Posterior vena cava (tissue), 2 donors: ENCODE results near the gene ARHGAP23. TPM values are rescaled to one million over a fixed set of nuclear protein-coding genes. Genes with fewer than 3 reads are reported as not detected.

Source experiments
- DNase-seq: peaks from one replicate; pipeline ENCODE4 v3.0.0-alpha.2; 2020; ENCODE audit warnings: low spot score
- intact Hi-C, 2 donors: fragments of 100-400 bp; cut with DNase I; formaldehyde crosslinking; loops; one replicate each; pipeline versions ENCODE4 v1.14.1 to v1.14.2; 2022 to 2023
- total RNA-seq, 2 donors: library from RNA; stranded (reverse); fragmentation: NEBNext Ultra II Directional; extraction: Animal tissue kit (Norgen Biotek cat#: 25700); gene quantifications; one replicate each; pipeline ENCODE4 v1.2.1, GENCODE V29; 2021
- donor health status: DM: yes; HTN: yes; CAD: no.
- donor health status: DM: yes; HTN: yes; CAD: no.

Gene ARHGAP23
- total RNA-seq, 2 donors from 2014 or later = 72.9 to 90.4 TPM

DNA sequence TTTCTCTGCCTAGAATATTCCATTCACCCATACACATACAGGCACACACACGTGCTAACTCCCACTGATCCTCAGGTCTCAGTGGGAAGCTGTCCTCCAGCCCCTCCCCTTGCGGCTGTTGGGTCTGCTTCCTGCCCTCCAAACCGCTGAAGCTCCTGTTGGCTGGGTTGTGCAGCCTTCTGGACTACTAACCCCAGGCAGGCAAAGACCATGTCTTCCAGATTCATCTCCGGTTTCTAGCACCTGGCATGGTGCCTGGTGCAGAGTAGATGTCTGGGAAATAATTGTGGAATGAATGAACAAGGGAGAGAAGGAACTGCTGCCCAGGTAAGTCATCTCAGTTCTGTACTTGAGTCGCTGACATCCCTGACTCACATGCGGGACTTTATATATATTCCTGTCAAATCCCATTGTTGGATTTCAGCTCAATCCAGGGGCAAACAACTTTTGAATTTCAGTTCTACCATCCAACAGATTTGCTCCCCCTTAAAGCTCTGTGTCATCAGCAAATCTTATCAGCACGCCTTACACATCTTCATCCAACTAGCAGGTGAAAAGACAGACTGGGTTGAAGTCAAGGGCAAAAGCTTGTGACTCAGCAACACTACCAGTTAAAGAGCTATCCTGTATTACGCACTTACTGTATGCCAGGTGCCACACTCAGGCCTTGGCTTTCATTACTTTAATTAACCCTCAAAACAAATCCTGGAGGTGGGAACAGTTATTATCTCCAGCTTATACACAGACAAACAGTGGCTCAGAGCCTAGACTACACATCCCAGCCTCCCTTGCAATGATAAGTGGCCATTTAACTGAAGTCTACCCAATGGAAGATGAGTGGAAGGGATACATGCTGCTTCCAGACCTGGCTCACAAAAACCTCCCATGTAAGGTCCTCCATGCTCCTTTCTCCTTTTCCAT is 126.4 kb downstream of the ARHGAP23 start:
- intact Hi-C loops = loop anchor here in 1 of 2 donors (10.0 kb wide), 1 partner anchor 110 kb away; no protein-coding TSS in a partner anchor
- no peak for DNase-seq

DNA sequence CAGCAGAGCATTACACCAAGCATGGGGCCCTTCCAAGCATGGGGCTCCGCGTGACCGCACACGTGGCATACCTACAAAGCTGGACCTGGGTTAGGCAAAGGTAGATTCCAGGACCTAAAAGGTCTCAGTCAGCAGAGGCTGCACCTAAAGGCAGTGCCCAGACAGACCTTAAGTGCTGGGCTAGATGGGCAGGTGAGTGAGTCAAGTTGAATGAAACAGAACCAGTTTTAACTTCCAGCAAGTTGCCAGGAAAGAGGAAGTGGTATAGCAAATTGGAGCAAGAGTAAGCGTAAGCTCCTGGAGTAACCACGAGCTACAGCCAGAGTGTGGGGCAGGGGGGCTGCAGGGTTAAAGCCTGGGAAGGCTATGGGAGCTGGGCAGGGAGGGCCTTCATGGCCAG is 128.0 kb downstream of the ARHGAP23 start:
- intact Hi-C loops = loop anchor here in 1 of 2 donors (10.0 kb wide), 1 partner anchor 109 kb away; no protein-coding TSS in a partner anchor
- no peak for DNase-seq

DNA sequence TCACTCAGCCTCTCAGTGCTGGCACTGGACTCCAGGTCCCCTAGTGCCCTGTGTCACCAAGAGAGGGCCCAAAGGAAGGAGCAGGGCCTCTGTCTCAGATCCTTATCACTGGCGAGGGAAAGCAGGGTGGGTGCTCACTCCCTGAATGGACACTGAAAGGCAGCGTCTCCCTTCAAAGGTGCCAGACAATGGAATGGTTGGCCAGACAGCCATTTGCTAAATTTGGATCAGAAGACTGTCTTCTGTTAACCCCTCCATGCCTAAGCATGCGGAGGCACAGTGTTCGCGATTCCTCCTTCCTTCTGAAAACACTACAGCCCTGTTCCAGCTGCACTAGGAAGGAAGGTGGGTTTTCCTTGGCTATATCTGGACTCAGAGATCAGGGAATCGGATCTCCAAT is 129.1 kb downstream of the ARHGAP23 start:
- intact Hi-C loops = loop anchor here in 1 of 2 donors (10.0 kb wide), 1 partner anchor 107 kb away; no protein-coding TSS in a partner anchor
- DNase-seq = no peak

DNA sequence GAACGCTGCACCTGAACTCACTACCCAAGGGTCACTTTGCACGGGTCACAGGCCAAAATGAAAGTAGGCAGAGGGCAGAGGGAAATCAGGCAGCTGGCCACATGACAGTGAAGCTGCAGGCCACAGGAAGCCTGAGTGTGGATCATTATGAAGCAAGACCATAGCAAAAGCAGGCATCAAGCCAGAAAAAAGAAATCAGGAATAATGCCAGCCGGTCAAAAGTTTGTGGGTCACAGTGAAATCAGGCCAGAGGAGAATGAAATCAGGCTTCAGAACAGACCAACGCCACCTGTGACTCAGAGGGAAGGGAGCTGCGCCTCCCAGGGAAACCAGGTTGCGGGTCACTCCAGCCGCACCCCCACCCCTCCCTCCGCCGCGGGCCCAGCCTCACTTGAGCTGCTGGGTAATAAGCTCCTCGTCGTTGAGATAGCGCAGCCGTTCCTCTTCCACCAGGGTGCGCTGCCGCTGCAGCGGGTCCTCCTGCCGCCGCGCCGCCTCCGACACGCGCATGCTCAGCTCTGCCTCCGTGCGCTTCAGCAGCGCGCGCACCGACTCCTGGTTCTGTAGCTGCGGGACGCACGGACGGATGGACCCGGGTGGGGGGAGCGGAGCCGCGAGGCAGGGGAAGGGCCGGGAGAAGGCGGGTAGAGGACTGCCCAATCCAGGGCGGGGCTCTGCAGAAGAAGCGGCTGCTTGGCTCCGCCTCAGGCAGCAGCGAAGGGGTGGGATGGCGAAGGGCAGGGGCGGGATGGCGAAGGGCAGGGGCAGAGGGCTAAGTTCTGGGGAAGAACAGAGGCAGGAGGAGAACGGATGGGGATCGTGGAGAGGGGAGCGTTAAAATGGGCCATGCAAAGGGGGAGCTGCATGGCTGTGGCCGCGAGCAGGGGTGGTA is 129.8 kb downstream of the ARHGAP23 start:
- peak; percentile 98 for DNase-seq
- intact Hi-C loops = loop anchor here in 1 of 2 donors (10.0 kb wide), 1 partner anchor 107 kb away; no protein-coding TSS in a partner anchor

DNA sequence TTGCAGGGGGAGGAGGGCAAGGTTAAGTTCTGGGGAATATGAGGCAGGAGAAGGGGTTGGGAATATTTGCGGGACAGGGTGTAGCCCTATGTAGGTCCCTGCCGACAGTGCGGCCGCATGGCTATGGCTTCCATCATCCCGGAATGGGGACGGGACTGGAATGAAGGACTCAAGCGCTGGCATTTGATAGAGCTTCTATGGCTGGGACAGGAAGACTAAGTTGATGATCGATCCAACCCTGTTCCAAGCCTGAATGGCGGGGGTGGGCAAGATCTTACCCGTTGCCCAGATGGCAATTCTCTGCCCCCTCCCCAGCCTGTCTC is 130.4 kb downstream of the ARHGAP23 start:
- no peak for DNase-seq
- intact Hi-C loops = loop anchor here in 1 of 2 donors (10.0 kb wide), 1 partner anchor 106 kb away; no protein-coding TSS in a partner anchor

DNA sequence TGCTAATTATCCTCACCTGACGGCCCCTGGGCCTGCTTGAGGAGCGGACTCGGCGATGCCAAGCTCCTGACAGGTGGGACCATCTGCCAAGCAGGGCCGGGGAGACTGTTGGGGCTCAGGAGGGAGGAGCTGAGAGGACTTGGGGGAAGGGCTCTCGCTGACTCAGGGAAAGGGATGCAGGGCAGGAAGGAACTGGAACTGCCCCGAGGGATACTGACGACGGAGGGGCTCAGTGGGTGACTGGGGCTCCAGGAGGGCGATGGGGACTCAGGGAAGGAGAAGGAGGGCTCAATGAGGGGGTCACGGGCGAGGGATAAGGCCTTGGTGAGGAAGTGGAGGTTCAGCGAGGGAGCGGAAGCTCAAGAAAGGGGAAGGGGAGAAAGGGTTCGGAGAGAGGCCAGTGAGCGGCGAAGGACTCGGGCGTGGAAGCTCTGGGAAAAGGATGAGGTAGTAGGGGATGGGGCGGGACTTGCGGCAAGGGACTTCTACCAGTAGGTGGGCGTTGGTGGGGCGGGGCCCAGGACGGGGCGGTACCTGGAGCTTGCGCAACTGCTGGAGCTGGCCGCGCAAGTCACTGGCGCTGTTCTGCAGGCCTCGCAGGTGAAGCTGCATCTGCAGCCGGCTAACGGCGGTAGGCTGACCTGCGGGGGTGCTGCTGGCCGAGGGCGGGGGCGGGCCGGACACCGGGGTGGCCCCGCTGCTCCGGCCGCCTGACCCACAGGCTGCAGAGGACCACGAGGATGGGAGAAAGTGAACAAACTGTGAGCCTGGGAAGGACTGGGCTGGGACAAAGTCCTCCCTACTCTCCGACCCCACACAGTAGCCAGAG is 131.0 kb downstream of the ARHGAP23 start:
- intact Hi-C loops = loop anchor here in 1 of 2 donors (10.0 kb wide), 1 partner anchor 106 kb away; no protein-coding TSS in a partner anchor
- peak; percentile 94 for DNase-seq

DNA sequence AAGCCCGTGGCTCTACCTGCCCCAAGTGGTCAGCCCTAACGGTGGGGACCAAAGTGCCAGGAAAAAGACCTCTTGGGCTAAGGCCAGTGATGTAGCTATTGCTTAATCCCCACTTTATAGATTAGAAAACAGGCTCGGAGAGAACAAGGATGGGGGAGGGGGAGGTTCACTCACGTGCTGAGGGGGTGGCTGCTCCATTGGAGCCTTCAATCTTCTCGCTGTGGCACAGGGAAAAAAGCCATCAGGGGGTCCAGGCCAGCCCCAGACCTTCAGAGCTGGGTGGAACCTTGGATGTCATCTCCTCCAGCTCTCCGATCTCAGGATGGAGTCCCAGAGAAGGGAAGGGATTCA is 131.6 kb downstream of the ARHGAP23 start:
- intact Hi-C loops = loop anchor here (5.0 to 10.0 kb wide), 2 partner anchors 97 to 105 kb away; no protein-coding TSS in a partner anchor

DNA sequence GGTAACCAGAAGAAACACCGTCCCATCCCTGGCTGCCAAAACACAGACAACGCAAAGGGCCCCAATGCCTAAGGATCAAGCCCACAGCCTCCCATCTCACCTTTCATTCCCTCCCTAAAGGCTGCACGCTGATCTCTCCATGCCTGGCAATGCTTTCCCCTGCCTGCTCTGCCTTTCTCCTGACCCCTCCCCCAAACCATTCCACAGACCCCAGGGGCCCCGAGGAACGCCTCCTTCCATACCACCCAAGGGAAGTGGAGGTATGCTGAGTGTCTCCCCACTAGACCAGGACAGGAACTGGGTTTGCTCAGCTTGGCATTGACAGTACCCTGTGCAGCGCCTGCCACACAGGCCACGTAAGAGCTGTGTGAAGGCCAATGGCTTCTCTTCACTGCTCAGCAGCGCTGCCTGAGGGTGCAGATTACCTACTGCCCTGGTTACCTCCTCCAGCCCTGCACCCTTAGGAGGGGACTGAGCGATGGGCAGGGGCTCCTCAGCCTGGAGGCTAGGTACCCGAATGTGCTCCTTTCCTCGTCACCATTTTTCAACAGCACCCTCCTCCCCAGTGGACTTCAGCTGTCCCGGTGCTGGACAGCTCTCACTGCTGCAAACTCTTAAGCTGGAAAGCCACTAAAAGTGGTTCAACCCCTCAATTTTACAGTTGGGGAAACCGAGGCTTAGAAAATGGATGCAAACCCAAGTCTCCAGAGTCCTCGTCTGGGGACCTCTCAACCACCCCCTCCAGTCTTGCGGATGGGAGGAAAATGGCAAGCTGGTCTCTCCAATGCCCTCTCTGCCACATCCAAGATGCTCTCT is 132.4 kb downstream of the ARHGAP23 start:
- intact Hi-C loops = loop anchor here in 1 of 2 donors (5.0 kb wide), 1 partner anchor 97 kb away; no protein-coding TSS in a partner anchor
- no peak for DNase-seq

More for the DNA sequence above, 131.6 kb downstream of the ARHGAP23 start:
- DNase-seq = no peak

DNA sequence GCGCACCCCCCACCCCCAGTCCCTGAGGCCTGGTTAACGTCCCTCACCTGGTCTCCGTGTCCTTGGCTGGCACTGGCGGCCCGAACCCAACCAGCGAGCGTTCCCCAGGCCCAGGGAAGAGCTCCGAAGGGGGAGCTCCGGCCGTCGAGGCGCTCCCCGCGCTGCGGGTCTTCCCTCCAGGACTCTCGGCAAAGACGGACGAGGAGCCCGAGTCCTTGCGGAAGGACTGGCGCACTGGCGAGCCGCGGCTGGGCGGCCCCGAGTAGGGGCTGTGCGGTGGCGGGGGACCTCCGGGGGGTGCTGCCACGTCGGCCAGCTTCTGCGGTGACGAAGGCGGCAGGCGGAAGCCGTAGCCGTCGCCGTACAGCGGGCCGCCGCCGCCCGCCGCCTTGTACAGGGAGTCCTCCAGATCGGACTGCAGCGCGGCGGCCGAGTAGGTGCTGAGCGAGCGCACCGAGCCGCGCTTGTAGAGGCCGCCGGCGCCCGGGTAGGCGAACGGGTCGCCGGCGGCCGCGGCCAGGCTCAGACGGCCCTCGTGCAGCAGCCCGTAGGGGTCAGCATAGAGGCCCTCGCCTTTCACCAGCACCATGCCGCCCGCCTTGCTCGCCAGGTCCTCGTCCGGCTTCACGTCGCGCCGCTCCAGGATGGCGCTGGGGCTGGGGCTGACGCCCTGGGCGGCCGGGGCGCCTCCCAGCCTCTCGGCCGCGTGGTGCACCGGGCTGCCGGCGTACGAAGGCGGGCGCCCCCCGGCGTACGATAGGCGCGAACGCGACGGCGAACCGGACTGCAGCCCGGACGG is 133.4 kb downstream of the ARHGAP23 start:
- no peak for DNase-seq
- intact Hi-C loops = loop anchor here in 1 of 2 donors (5.0 kb wide), 1 partner anchor 96 kb away; no protein-coding TSS in a partner anchor

Other genes starting within 250 kb of the ARHGAP23 start
- gene TBC1D3, start 235.9 kb upstream of the ARHGAP23 start, total RNA-seq = not detected
- gene MRPL45, start 131.3 kb upstream of the ARHGAP23 start, total RNA-seq = 10 to 100 TPM; 14.9 to 18.0 TPM
- under 1 TPM in 1 of 2 donors, not detected in 1; 0.05 TPM for gene GPR179, start 84.5 kb upstream of the ARHGAP23 start, total RNA-seq
- 10 to 100 TPM; 12.2 to 15.3 TPM for gene SOCS7, start 76.6 kb upstream of the ARHGAP23 start, total RNA-seq
- 1 to 10 TPM in 1 of 2 donors, under 1 TPM in 1; 0.93 to 1.2 TPM for gene SRCIN1, start 177.5 kb downstream of the ARHGAP23 start, total RNA-seq
- gene EPOP, start 246.5 kb downstream of the ARHGAP23 start, total RNA-seq = 1 to 10 TPM; 1.6 to 2.6 TPM